GM18517 (cell line): ENCODE data around the gene ARHGAP18.

Source experiments
- ATAC-seq: cut with Tn5 transposase; IDR thresholded peaks from one replicate; pipeline ENCODE4 v1.9.1; 2021; ENCODE audit warnings: mild to moderate bottlenecking, moderate library complexity; ENCODE audit not compliant: unreplicated experiment

The ARHGAP18 gene

GRCh38 chr6:129647044-129647443, 62.9 kb downstream of the ARHGAP18 start:
- ATAC-seq, result peak; percentile 27

DNA sequence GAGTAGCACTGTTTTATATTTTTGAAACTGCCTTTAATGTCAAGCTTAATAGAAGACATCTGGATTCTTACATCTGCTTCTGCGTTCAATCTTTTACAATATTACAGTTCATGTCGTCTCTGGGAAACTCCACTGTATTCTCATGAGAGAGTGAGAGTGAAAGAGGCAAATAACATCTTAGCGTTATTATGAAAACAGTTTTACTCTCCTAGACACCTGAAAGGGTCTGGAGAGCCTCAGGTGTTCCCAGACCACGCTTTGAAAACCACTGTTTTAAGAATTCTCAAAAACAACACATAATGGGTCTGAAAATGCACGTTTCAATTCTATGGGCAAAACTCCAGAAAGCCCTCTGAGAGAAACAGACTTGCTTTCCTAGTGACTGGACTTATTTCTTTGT, 63.3 kb downstream of the ARHGAP18 start:
- peak; percentile 68 for ATAC-seq

- no peak for ATAC-seq
Observed at GRCh38 chr6:129645830-129646579, 64.0 kb downstream of the ARHGAP18 start.

GRCh38 chr6:129645106-129645829, 64.7 kb downstream of the ARHGAP18 start:
- ATAC-seq, result no peak

- ATAC-seq, result no peak
Observed at GRCh38 chr6:129644567-129645015, 65.4 kb downstream of the ARHGAP18 start.

- no peak for ATAC-seq
Observed at GRCh38 chr6:129643968-129644367, 66.0 kb downstream of the ARHGAP18 start.

DNA sequence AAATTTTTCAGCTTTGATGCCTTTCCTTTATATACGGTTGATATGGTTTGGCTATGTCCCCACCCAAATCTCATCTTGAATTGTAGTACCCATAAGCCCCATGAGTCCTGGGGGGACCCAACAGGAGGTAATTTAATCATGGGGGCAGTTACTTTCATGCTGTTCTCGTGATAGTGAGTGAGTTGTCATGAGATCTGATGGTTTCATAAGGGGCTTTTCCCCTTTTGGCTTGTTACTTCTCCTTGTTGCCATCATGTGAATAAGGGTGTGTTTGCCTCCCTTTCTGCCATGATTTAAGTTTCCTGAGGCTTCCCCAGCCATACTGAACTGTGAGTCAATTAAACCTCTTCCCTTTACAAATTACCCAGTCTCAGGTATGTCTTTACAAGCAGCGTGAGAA, 66.8 kb downstream of the ARHGAP18 start:
- no peak for ATAC-seq

GRCh38 chr6:129642322-129642721, 67.7 kb downstream of the ARHGAP18 start:
- ATAC-seq, result no peak

DNA sequence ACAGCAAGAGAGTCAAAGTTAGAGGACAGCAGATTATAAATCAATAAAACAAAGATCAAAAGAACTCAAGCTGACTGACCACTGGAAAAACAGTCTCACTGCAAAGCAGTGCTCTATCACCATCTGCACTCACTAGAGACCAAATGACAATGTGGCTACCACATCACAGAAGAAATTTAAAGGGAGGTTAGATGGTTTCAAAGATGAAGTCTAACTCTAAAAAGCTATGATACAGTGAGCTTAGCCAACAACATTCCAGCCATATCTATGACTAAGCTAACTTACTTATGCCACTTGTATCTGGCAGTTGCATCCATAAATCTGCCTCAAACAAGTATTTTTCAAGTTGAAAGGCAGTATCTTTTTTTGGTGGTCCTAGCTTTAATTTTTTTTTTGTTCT, 68.6 kb downstream of the ARHGAP18 start:
- ATAC-seq, result no peak

DNA sequence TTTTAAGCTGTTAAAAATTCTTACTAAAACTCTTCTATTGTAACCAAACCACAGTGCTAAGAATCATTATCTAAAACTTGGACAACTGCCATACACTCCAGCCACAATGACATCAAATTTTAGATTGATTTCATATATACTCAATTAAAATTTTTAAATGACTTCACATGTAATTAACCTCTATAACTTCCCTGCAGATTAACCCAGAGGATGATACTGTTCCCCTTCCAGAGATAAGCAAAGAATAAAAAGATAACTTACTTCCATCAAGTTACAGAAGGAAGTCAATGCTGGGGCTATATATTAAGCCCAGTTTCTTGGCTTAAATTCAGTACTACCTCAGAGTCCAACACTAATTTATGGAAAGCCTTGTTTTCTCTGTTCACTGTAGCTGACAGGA, 71.3 kb downstream of the ARHGAP18 start:
- no peak for ATAC-seq

DNA sequence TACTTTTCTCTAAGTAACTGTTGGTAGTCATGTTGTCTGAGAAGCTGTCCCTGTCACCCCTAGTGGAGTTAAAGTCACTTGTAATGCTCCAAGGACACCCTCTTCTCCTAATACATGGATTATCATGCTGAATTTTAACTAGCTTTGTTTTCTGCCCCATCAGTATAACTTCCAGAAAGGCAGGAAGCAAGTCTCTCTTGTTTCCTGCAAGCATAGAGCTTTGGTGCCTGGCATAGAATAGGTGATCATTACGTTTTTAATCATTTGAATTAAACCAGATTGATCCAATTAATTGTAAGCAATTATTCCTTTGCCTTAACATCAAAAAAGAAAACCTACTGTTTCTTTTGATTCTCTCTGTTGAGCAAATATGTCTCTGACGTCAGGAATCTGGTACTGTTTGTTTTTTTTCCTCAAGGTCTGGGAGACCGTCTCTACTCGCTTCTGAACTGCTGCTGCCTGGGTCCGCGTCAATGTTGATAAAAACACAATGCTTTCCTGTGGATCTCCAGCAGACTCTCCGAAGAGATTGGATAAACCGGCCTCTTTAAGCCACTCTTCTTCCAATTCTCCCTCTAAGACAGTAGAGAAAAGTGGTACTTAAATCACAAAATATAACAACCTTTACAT, 71.8 kb downstream of the ARHGAP18 start:
- no peak for ATAC-seq

DNA sequence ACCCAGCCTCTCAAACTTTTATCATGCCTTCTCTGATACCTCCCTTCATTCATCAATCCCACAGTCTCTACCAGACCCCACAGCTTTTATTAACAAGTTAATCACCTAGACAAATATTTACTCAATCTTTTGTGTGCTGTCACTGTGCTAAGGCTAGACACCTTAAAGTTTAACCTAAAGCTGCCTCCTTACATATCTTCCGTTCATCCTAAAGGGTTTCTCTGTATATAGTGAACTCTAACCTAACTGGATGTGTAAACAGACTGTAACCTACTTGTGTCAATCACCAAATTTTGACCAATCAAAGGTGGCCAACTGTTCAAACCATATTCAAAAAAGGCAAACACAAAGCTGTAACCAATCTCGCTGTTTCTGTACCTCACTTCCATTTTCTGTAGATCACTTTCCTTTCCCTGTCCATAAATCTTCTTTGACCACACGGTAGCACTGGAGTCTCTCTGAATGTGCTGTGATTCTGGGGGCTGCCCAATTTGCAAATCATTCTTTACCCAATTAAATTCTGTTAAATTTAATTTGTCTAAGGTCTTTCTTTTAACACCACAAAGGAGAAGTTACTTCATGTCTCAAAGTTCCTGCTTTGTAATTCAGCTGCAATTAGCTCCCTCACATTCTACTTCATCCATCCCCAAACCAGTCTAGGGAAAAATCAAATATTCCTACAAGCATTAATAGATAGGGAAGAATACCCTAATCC, 72.5 kb downstream of the ARHGAP18 start:
- ATAC-seq, result no peak

GRCh38 chr6:129635396-129636130, 74.4 kb downstream of the ARHGAP18 start:
- no peak for ATAC-seq

DNA sequence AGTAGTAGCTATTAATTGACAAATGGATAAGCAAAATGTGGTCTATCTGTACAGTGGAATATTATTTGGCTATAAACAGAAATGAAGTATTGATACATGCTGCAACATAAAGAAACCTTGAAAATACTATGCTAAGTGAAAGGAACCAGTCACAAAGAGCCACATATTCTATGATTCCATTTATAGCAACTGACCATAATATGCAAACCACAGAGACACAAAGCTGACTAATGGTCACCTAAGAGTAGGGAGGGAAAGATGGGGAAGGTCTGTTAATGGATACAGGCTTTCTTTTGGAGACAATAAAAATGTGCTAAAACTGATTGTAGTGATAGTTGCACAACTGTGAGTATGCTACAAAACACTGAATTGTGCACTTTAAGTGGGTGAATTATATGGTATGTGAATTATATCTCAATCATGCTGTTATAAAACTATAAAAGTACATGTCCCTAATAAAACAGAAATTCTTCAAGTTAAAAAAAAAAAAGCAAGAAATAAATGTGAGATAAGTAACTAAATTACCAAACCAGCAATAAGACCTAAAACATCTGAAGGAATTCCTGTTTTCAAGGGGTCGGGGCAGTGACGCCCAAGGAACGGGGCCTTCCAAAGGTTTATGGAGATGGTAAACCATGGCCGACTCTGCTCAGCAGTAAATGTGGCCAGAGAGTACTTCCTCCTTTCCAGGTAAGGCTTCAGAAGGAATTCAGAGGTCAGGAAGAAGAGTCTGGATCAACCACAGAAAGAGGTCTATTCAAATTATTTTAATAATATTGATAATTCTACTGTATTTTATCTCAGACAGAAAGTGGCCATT, 75.4 kb downstream of the ARHGAP18 start:
- ATAC-seq, result no peak

DNA sequence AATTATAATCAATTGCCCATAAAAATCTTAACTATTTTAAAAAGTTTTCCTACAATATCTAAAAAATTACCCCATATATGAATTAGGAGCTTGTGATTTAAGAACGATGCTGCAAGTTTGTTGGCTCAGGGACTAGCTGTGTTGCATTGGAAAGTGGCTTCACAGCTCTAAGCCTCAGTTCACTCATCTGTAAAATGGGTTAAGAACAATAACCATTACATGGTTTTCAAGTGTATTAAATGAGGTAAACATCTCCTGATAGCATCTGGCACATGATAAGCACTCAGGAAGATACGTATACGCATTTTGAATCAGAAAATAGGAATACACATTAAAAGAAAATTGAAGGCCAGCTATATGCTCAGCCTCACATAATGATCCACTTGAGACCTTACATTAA, 76.4 kb downstream of the ARHGAP18 start:
- ATAC-seq, result no peak

GRCh38 chr6:129632172-129632613, 77.8 kb downstream of the ARHGAP18 start:
- ATAC-seq, result no peak

DNA sequence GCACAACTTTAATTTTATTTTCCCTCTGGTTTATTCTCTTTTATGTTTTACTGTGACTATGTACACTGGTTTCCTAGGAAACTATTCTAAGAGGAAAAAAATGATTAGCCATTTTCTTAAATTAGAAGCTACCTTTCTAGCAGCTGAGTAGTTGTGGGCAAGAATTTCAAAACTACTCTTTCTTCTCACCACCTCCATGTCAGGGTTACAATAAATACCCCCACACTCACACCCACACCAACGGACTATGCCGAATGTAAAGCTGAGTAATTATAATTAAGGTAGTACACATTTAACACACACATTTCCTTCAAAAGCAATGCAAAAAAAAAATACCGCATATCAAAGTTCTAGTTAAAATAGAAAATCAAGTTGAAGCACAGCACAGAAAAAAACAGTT, 78.9 kb downstream of the ARHGAP18 start:
- no peak for ATAC-seq

DNA sequence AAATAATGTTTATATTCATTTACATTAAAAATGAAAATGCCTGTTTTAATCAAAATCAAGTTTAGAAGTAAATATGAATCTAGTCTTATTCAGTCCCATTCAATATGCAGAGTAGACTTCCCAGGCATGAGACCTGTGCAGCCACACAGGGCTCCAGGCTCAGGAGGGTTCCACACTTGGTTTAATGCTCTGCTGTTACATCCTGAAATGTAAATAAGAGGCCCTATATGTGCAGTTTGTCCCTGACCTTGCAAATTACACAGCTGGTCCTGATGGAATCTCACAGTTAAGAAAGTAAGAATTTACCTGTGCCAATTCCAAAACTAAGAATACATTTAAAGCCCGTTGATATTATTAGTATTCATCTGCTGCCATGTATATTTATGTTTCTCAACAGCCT, 79.4 kb downstream of the ARHGAP18 start:
- no peak for ATAC-seq

DNA sequence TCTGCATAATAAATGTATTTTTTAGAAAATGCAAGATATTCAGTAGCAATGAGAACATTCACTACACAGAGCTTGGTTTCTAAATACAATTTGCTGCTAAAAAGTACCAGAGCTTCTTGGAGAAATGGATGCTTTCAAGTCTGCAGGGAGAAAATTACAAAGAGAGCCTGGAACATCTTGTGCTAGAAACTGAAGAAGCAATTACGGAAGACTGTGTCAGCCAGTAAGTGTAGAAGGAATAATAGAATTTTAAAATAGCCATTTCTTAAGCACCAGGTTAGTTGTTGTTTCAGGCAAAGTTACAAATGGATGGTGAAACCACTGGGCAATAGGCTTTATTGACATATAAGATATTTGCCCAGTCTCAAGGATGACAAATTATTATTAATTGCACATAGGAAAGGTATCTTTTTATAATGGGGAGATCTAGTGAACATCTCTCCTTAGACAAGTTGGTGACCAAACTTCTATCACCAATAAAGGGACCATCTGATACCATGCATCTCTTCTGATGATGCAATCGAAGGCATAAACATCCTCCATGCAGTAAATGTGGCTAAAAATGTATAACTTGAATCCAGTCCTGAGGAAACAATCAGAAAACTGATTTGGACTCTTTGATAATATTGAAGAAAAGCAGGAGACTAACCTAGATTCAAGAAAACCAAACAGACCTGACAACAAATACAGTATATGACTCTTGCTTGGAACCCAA, 81.7 kb downstream of the ARHGAP18 start:
- ATAC-seq, result no peak
